H9 (cell line): ENCODE measurements around the gene GRAMD1B. TPM values are rescaled to one million over a fixed set of nuclear protein-coding genes. Genes with fewer than 3 reads are reported as not detected.

Source experiments
- DNase-seq: peaks from one replicate; pipeline ENCODE4 v3.0.0-alpha.2; 2017
- H2AFZ ChIP-seq: one replicate; pipeline ENCODE4 v1.6.1; 2013; ENCODE audit warnings: mild to moderate bottlenecking, low read length, control low read depth, moderate library complexity
- H2AK5ac ChIP-seq: 2 replicates; pipeline ENCODE4 v1.6.1; 2013; ENCODE audit warnings: low read length, control low read depth, mixed read lengths; ENCODE audit not compliant: insufficient read length
- H2BK120ac ChIP-seq: one replicate; pipeline ENCODE4 v1.6.1; 2013; ENCODE audit warnings: low read depth, mild to moderate bottlenecking, low read length, control low read depth, inconsistent platforms; ENCODE audit not compliant: poor library complexity, severe bottlenecking
- H2BK12ac ChIP-seq: 2 replicates; pipeline ENCODE4 v1.6.1; 2013; ENCODE audit warnings: low read length, control low read depth, mixed read lengths, low read depth; ENCODE audit not compliant: insufficient read length
- H2BK15ac ChIP-seq: 2 replicates; pipeline ENCODE4 v1.6.1; 2013; ENCODE audit warnings: low read depth, low read length, control low read depth
- H2BK20ac ChIP-seq: one replicate; pipeline ENCODE4 v1.6.1; 2013; ENCODE audit warnings: low read depth, mild to moderate bottlenecking, low read length, control low read depth, inconsistent platforms; ENCODE audit not compliant: poor library complexity, severe bottlenecking
- H2BK5ac ChIP-seq: 2 replicates; pipeline ENCODE4 v1.6.1; 2013; ENCODE audit warnings: low read length, control low read depth, mixed read lengths; ENCODE audit not compliant: insufficient read length
- H3K14ac ChIP-seq: 2 replicates; pipeline ENCODE4 v1.6.1; 2013; ENCODE audit warnings: low read length, control low read depth; ENCODE audit not compliant: insufficient read depth
- H3K18ac ChIP-seq: 2 replicates; pipeline ENCODE4 v1.6.1; 2013; ENCODE audit warnings: low read depth, mild to moderate bottlenecking, mixed read lengths, low read length, control low read depth; ENCODE audit not compliant: insufficient read length
- H3K23ac ChIP-seq: 2 replicates; pipeline ENCODE4 v1.6.1; 2013; ENCODE audit warnings: low read length, control low read depth, mixed read lengths, low read depth; ENCODE audit not compliant: insufficient read length
- H3K23me2 ChIP-seq: 2 replicates; pipeline ENCODE4 v1.6.1; 2013; ENCODE audit warnings: low read depth, mild to moderate bottlenecking, mixed read lengths, low read length, control low read depth; ENCODE audit not compliant: insufficient read length, poor library complexity, severe bottlenecking
- H3K27ac ChIP-seq: 2 replicates; pipeline ENCODE4 v1.5.1; 2013; ENCODE audit warnings: low read length, control low read depth, mixed read lengths, low read depth; ENCODE audit not compliant: insufficient read length
- H3K27me3 ChIP-seq: 2 replicates; pipeline ENCODE4 v1.6.1; 2013; ENCODE audit warnings: low read length, control low read depth, inconsistent platforms; ENCODE audit not compliant: insufficient read depth
- H3K4ac ChIP-seq: 2 replicates; pipeline ENCODE4 v1.6.1; 2013; ENCODE audit warnings: low read depth, mild to moderate bottlenecking, control low read depth, inconsistent platforms, low read length, moderate library complexity
- H3K4me1 ChIP-seq: 2 replicates; pipeline ENCODE4 v1.6.1; 2013; ENCODE audit warnings: low read length, control low read depth, inconsistent platforms; ENCODE audit not compliant: insufficient read depth
- H3K4me2 ChIP-seq: 2 replicates; pipeline ENCODE4 v1.6.1; 2013; ENCODE audit warnings: low read length, control low read depth, mixed read lengths; ENCODE audit not compliant: insufficient read length, insufficient read depth
- H3K56ac ChIP-seq: 2 replicates; pipeline ENCODE4 v1.6.1; 2013; ENCODE audit warnings: low read depth, mild to moderate bottlenecking, mixed read lengths, low read length, control low read depth; ENCODE audit not compliant: insufficient read length
- H3K79me1 ChIP-seq: 2 replicates; pipeline ENCODE4 v1.6.1; 2013; ENCODE audit warnings: low read depth, mild to moderate bottlenecking, moderate library complexity, low read length, control low read depth, inconsistent platforms; ENCODE audit not compliant: insufficient read depth, poor library complexity, severe bottlenecking
- H3K79me2 ChIP-seq: 2 replicates; pipeline ENCODE4 v1.6.1; 2013; ENCODE audit warnings: low read length, control low read depth, inconsistent platforms; ENCODE audit not compliant: insufficient read depth
- H3K9ac ChIP-seq: 2 replicates; pipeline ENCODE4 v1.6.1; 2013; ENCODE audit warnings: low read length, control low read depth, mixed read lengths; ENCODE audit not compliant: insufficient read length; ENCODE audit errors: extremely low read depth
- H3K9me3 ChIP-seq: one replicate; pipeline ENCODE4 v1.6.1; 2013; ENCODE audit warnings: low read depth, low read length, inconsistent platforms; ENCODE audit not compliant: control insufficient read depth
- H3T11ph ChIP-seq: one replicate; pipeline ENCODE4 v1.6.1; 2013; ENCODE audit warnings: mild to moderate bottlenecking, low read length, control low read depth, inconsistent platforms
- H4K20me1 ChIP-seq: one replicate; pipeline ENCODE4 v1.6.1; 2013; ENCODE audit not compliant: control insufficient read depth, insufficient read length, insufficient read depth
- H4K5ac ChIP-seq: 2 replicates; pipeline ENCODE4 v1.6.1; 2013; ENCODE audit warnings: low read depth, mild to moderate bottlenecking, mixed read lengths, low read length, control low read depth; ENCODE audit not compliant: insufficient read length
- H4K8ac ChIP-seq: replicated peaks from 2 replicates; pipeline ENCODE4 v1.6.1; 2013; ENCODE audit warnings: low read length, control low read depth, mixed read lengths, low read depth; ENCODE audit not compliant: insufficient read length
- H4K91ac ChIP-seq: 2 replicates; pipeline ENCODE4 v1.6.1; 2013; ENCODE audit warnings: low read depth, mild to moderate bottlenecking, moderate library complexity, mixed read lengths, low read length, control low read depth; ENCODE audit not compliant: insufficient read length
- H3K27ac Mint-ChIP-seq, 3 experiments: 2 replicates in 2 of 3; 3 replicates in 1 of 3; pipeline ENCODE4 v1.8.0; 2020 to 2021; ENCODE audit warnings: mixed read lengths in 3 of 3, mild to moderate bottlenecking in 1 of 3, moderate library complexity in 1 of 3
- H3K27me3 Mint-ChIP-seq: 2 replicates; pipeline ENCODE4 v1.8.0; 2021; ENCODE audit warnings: low read depth, mild to moderate bottlenecking, moderate library complexity, mixed read lengths
- H3K36me3 Mint-ChIP-seq, 3 experiments: 2 replicates in 2 of 3; 3 replicates in 1 of 3; pipeline ENCODE4 v1.8.0; 2020 to 2021; ENCODE audit warnings: low read depth in 3 of 3, mixed read lengths in 3 of 3; ENCODE audit not compliant: insufficient read depth in 1 of 3
- H3K4me1 Mint-ChIP-seq, 2 experiments: 2 replicates each; pipeline ENCODE4 v1.8.0; 2020; ENCODE audit warnings: mixed read lengths in 2 of 2
- H3K4me3 Mint-ChIP-seq, 2 experiments: 2 replicates in 1 of 2; 3 replicates in 1 of 2; pipeline ENCODE4 v1.8.0; 2020 to 2021; ENCODE audit warnings: mild to moderate bottlenecking in 2 of 2, mixed read lengths in 2 of 2, moderate library complexity in 1 of 2
- H3K9me3 Mint-ChIP-seq, 2 experiments: 2 replicates in 1 of 2; 3 replicates in 1 of 2; pipeline ENCODE4 v1.8.0; 2020; ENCODE audit warnings: mild to moderate bottlenecking in 2 of 2, mixed read lengths in 2 of 2, moderate library complexity in 1 of 2
- CTCF ChIP-seq: fragments of 200-600 bp; sonication (generic); conservative IDR thresholded peaks from 3 replicates; pipeline ENCODE4 v1.8.0; 2021; ENCODE audit warnings: antibody characterized with exemption, mild to moderate bottlenecking
- WGBS: extraction: QIAGEN DNeasy Blood & Tissue Kit; methylation state at CpG from one replicate; pipeline ENCODE4 v1.1.7; 2013; ENCODE audit warnings: missing lambda C conversion rate, low lambda C conversion rate, mixed read lengths; ENCODE audit not compliant: insufficient read length; ENCODE audit errors: extremely low coverage; 5-methylcytosine and 5-hydroxymethylcytosine counted together
- total RNA-seq: library from RNA; stranded (reverse); gene quantifications from 2 replicates; pipeline ENCODE4 v1.2.1, GENCODE V29; 2021

The GRAMD1B gene
- total RNA-seq, 1 experiment from 2014 or later, result 25.9 TPM

- Histone ChIP-seq H2BK120ac (no peak overlapping the region), H2AFZ (no peak overlapping the region), H4K5ac (no peak overlapping the region), H2BK5ac (no peak overlapping the region), H4K91ac (no peak overlapping the region), H3K23ac (no peak overlapping the region), H2AK5ac (no peak overlapping the region), H3K4me2 (no peak overlapping the region), H3K27ac (no peak overlapping the region), H4K8ac (no peak overlapping the region), H3K79me2 (no peaks in the 10 kb centered on the region), H4K20me1 (no peaks in the 10 kb centered on the region), H3K4me1 (0 out of 2 replicates have a peak, but pooled peaks cover 2% of the 10 kb centered on the region), H3K9me3 (no peaks in the 10 kb centered on the region), H2BK20ac (no peak overlapping the region), H2BK15ac (no peak overlapping the region), H3K18ac (no peak overlapping the region), H3K79me1 (no peaks in the 10 kb centered on the region), H3K23me2 (no peaks in the 10 kb centered on the region), H3K9ac (no peak overlapping the region), H3K56ac (no peak overlapping the region), H3K14ac (no peak overlapping the region), H2BK12ac (no peak overlapping the region), H3T11ph (no peak overlapping the region), H3K4ac (no peak overlapping the region), H3K27me3 (no peaks in the 10 kb centered on the region)
- no peak for DNase-seq
- no peak overlapping the region for H3K4me3 Mint-ChIP-seq
- no peaks in the 10 kb centered on the region for H3K9me3 Mint-ChIP-seq
- peaks cover 54 to 59% of the 10 kb centered on the region in 2 experiments for H3K4me1 Mint-ChIP-seq
- no CpG with 5 or more reads among the region's 3 CpGs for WGBS
- peaks cover 0 to 9% (median 0%) of the 10 kb centered on the region in 3 experiments; a peak in 5 of 7 replicates for H3K36me3 Mint-ChIP-seq
- TF ChIP-seq CTCF, result no peak
- 0 out of 7 replicates have a peak overlapping the region, but pooled peaks of 1 of the 3 experiments have one; percentile 25 for H3K27ac Mint-ChIP-seq
- H3K27me3 Mint-ChIP-seq, result peaks cover 5% of the 10 kb centered on the region
Observed at GRCh38 chr11:123576082-123576481, 146.0 kb downstream of the GRAMD1B start.
